Right cardiac atrium (tissue), 5 donors: Measurements from ENCODE around the gene SHISA9. TPM values are rescaled to one million over a fixed set of nuclear protein-coding genes. Genes with fewer than 3 reads are reported as not detected.
"Not testable (repeated sequence)": the region's sequence is repeated elsewhere in the genome, so short reads cannot be mapped to it uniquely, and the experiment has no call there.

ENCODE experiments used
- ATAC-seq, 2 donors: fragments of 200-7000 bp; cut with Tn5 transposase; one replicate each; pipeline versions ENCODE4 v1.8.0 to v1.9.1; 2020; ENCODE audit warnings: moderate library complexity in 2 of 2, mild to moderate bottlenecking in 1 of 2
- DNase-seq, 3 donors: peaks; one replicate each; pipeline ENCODE4 v3.0.0-alpha.2; 2020
- H3K27ac ChIP-seq: one replicate; pipeline ENCODE4 v1.5.1; 2013; ENCODE audit warnings: mild to moderate bottlenecking, low read length, control low read depth, moderate library complexity
- H3K27me3 ChIP-seq: one replicate; pipeline ENCODE4 v1.6.1; 2013; ENCODE audit not compliant: control insufficient read depth, insufficient read depth
- H3K4me1 ChIP-seq: one replicate; pipeline ENCODE4 v1.6.1; 2013; ENCODE audit warnings: low read length; ENCODE audit not compliant: control insufficient read depth, insufficient read depth
- H3K4me3 ChIP-seq: one replicate; pipeline ENCODE4 v1.5.1; 2013; ENCODE audit warnings: low read length, control low read depth
- H3K9me3 ChIP-seq: one replicate; pipeline ENCODE4 v1.6.1; 2013; ENCODE audit warnings: low read length; ENCODE audit not compliant: control insufficient read depth
- WGBS: extraction: QIAGEN DNeasy Blood & Tissue Kit; methylation state at CpG from one replicate; pipeline ENCODE4 v1.1.7; 2013; 5-methylcytosine and 5-hydroxymethylcytosine counted together
- intact Hi-C, 4 donors: fragments of 100-400 bp; cut with DNase I; formaldehyde crosslinking; loops; one replicate each; pipeline versions ENCODE4 v1.11.0 to v1.14.0; 2022 to 2023
- polyA plus RNA-seq: library from polyadenylated mRNA; stranded (reverse); fragments of 200-250 nt; gene quantifications from one replicate; pipeline ENCODE4 v1.2.3, GENCODE V29; 2013
- total RNA-seq, 4 donors: library from RNA; stranded (reverse); fragmentation: NEBNext Ultra II Directional; extraction: Animal tissue kit (Norgen Biotek cat#: 25700); gene quantifications; one replicate each; pipeline ENCODE4 v1.2.1, GENCODE V29; 2021
- donor health status: healthy with polysubstance abuse.
- donor health status: DM: no; HTN: yes; CAD: no.
- donor health status: DM: no; HTN: no; CAD: no.
- donor health status: DM: no; HTN: yes; CAD: no; lungs with severe emphysema.
- donor health status: DM: yes; HTN: yes; CAD: no.

Gene SHISA9
- total and polyA plus RNA-seq, 5 donors, result 0.28 to 1.8 (median 0.47) TPM

DNA sequence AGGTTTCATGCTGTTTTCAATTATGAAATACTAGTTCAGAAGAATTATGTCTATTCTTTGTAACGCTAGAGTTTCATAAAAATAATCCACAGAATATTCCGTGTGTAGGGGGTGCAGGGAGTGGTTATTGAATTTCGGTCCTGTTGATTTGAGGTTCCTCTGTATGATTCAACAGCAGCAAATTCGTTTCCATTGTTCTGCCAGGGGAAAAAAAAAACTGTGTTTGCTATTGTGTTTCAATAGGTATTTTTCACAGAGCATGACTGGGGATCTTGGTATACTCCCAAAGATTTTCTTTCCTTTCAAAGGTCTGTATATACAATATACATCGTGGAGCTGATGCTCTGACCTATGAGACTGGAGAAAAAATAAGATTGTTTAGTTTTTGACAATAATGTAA, 15.8 kb downstream of the SHISA9 start:
- WGBS, result 68% methylated on average over 5 of the region's 5 CpGs
- H3K27ac ChIP-seq, result no peak overlapping the region
- ATAC-seq, result no peak
- peaks cover 1% of the 10 kb centered on the region for H3K27me3 ChIP-seq
- no peaks in the 10 kb centered on the region for H3K4me1 ChIP-seq
- intact Hi-C loops, result no loop called here
- DNase-seq, result no peak
- no peaks in the 10 kb centered on the region for H3K9me3 ChIP-seq
- H3K4me3 ChIP-seq, result no peak overlapping the region

DNA sequence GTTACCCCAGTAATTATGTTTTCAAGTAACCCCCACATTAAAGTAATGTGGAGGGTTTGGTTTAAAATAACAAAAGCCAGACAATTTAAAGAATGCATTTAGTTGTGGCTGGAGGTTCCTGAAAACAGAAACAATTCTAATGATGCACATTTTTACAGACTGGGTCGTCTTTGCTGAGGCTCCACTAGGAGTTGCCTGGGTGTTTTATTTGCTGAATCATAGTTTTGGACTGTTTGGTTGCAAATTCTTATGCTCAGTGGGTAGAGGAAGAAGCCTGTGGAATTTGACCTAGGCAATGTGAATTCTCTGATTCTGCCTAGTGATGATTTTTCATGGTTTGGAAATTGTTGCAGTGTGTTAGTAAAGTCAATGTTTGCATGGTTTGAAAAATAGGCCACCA, 16.3 kb downstream of the SHISA9 start:
- WGBS, result 35% methylated on average over 1 of the region's 1 CpG

DNA sequence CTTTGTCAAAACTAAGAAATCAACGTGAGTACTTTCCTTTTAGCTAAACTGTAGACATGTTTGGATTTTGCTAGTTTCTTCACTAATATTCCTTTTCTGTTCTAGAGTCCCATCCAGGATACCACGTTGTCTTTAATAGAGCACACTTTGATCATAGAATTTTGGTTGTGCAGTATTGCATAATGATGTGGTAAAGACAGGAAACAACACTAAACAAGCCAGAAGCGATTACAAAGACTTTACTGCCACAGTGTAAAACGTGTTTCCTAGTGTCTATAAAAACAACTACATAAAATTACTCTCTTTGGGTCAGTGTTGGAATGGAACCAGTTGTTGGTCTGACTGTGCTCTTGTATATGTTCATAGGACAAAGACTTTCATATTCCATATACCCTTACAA, 19.3 kb downstream of the SHISA9 start:
- H3K9me3 ChIP-seq, result no peaks in the 10 kb centered on the region
- peaks cover 2% of the 10 kb centered on the region for H3K27me3 ChIP-seq
- whole genome bisulfite sequencing, result 54% methylated on average over 4 of the region's 4 CpGs
- ATAC-seq (no peak), DNase-seq (no peak)
- intact Hi-C loops, result no loop called here
- H3K4me1 ChIP-seq, result no peaks in the 10 kb centered on the region
- H3K4me3 ChIP-seq, result no peak overlapping the region
- H3K27ac ChIP-seq, result no peak overlapping the region

More for the DNA sequence above, 16.3 kb downstream of the SHISA9 start:
- Histone ChIP-seq H3K27me3 (peaks cover 2% of the 10 kb centered on the region), H3K9me3 (no peaks in the 10 kb centered on the region), H3K27ac (no peak overlapping the region), H3K4me3 (no peak overlapping the region), H3K4me1 (no peaks in the 10 kb centered on the region)
- DNase-seq (no peak), ATAC-seq (no peak)
- intact Hi-C loops, result no loop called here

DNA sequence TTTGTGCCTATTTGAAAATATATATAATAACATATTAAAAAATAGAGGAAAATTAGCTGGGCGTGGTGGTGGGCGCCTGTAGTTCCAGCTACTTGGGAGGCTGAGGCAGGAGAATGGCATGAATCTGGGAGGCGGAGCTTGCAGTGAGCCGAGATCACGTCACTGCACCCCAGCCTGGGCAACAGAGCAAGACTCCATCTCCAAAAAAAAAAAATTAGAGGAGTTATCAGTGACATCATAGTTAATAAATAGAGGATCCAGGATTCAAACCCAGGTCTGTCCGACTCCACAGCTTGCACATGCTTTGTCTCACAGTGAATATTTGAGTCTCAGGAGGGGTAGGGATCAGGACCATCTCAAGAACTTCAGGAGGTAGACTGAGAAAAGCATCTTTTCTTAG, 22.2 kb downstream of the SHISA9 start:
- H3K4me3 ChIP-seq, result not testable (repeated sequence)

DNA sequence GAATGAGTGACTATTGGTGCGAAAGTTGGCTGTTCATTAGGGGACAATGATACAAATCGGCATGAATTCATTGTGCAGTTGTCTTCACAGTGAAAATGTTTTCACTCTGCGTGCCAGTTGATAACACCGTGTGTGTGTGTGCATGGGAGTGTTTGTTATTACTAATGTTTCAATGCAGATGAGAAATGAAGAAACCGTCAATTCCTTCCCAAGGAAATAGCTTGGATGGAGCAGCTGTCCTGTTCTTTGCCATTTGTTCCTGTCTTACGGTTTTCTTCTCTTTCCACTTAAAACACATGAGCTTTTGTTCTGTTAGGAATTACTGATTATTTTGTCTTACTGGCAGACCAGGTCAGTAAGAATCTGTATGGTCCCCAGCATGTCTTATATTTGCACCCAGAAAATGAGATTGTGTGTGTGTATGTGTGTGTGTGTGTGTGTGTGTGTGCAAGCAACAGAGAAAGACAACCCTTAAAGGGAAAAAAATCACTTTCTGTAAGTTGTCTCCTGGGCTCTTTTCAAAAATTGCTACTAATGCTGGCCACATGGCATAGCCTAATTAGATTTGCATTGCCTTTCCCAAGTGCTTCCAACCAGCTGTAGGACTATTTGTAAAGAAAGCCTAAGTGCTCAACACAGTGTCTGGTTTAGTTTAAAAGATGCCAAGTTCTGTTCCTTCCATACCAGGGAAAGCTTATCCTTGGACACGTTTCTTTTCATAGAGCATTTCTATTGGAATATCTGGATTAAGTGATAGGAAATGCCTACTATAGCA, 23.8 kb downstream of the SHISA9 start:
- Histone ChIP-seq H3K27ac (no peak overlapping the region), H3K4me3 (no peak overlapping the region), H3K4me1 (no peaks in the 10 kb centered on the region), H3K27me3 (peaks cover 2% of the 10 kb centered on the region), H3K9me3 (no peaks in the 10 kb centered on the region)
- no peak for ATAC-seq
- WGBS, result 68% methylated on average over 7 of the region's 7 CpGs
- no peak for DNase-seq
- intact Hi-C loops, result no loop called here

More for the DNA sequence above, 22.2 kb downstream of the SHISA9 start:
- H3K4me1 ChIP-seq, intact Hi-C loops, H3K9me3 ChIP-seq, H3K27me3 ChIP-seq, ATAC-seq, DNase-seq, H3K27ac ChIP-seq: not testable (repeated sequence)
- 84% methylated on average over 6 of the region's 6 CpGs for WGBS

DNA sequence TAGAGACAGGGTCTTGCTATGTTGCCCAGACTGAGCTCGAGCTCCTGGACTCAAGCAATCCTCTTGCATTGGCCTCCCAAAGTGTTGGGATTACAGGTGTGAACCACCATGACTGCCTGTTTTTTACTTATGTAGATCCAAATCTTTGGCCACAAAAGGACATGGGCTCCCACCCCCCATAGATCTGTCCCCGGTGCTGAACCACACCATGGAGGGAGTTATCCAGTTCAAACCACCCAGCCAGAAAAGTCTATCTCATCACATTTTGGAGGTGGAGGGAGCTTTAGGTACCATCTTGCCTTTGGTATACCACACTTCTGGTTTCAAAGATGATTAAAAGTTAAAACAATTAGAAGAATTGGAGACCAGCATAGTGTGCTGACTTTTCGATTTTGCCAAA, 26.2 kb downstream of the SHISA9 start:
- H3K27ac ChIP-seq, result no peak overlapping the region
- H3K27me3 ChIP-seq, result no peaks in the 10 kb centered on the region
- ATAC-seq, result no peak
- no peaks in the 10 kb centered on the region for H3K4me1 ChIP-seq
- intact Hi-C loops, result no loop called here
- no peak overlapping the region for H3K4me3 ChIP-seq
- WGBS, result 74% methylated on average over 3 of the region's 3 CpGs
- no peaks in the 10 kb centered on the region for H3K9me3 ChIP-seq
- DNase-seq, result no peak

DNA sequence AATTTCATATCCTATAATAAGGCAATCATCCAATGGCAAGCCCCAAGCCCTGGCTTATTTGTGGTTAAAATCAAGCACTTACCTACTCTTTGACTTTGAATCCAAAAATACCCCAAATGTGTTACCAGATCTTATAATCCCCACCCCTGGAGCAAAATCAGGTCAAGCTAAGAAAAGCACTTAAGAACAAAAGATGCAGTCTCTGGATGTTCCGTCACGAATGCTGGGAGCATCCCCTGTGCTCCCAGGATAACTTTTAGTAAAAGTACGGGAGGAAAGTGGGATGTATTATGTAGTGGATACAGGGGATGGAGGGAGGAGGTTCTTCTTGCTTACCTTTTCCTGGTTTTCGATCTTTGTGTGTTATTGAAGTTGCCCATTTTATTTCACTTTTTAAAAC, 29.5 kb downstream of the SHISA9 start:
- ATAC-seq (no peak), DNase-seq (no peak)
- Histone ChIP-seq H3K4me3 (no peak overlapping the region), H3K27ac (no peak overlapping the region), H3K9me3 (no peaks in the 10 kb centered on the region), H3K27me3 (no peaks in the 10 kb centered on the region), H3K4me1 (no peaks in the 10 kb centered on the region)
- intact Hi-C loops, result no loop called here
- 78% methylated on average over 4 of the region's 4 CpGs for WGBS

DNA sequence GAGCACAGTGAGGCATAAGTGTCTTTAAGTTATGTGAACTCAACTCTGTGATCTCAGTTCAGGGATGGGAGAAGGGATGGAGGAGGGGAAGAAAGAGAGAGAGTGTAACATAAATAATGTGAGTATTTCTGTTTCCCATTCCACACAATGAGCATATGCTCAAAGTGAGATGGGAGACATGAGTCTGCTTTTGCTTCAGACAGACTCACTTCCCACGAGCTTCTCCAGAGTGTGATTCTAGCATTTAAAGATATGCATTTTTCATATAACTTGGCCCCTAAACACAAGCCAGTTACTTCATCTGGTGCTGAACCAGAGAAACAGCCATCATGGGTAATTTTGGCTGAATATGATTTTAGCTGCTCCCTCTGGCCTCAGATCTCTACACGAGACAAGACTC, 35.0 kb downstream of the SHISA9 start:
- H3K27ac ChIP-seq, result no peak overlapping the region
- no peak for DNase-seq
- H3K9me3 ChIP-seq, result no peaks in the 10 kb centered on the region
- H3K27me3 ChIP-seq, result no peaks in the 10 kb centered on the region
- WGBS, result 58% methylated on average over 2 of the region's 2 CpGs
- no peak for ATAC-seq
- no peaks in the 10 kb centered on the region for H3K4me1 ChIP-seq
- intact Hi-C loops, result no loop called here
- H3K4me3 ChIP-seq, result no peak overlapping the region

DNA sequence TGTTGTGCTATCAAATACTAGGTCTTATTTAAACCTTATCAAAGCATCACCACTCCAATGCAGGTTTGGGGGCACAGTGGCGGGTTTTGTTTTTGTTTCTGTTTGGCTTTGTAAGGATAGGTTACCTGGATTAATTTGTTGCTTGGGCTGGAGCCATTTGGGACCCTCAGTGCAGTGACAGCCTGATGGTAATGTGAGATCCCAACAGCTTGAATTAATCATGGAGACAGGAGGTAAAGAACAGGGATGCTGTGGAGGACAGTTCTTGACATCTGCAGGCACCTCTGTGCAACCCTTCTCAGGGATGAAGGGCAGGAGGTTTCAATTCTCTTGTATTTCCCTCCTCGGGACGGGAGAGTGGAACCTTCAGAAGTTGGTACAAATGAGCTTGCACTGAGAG, 40.5 kb downstream of the SHISA9 start:
- no peaks in the 10 kb centered on the region for H3K9me3 ChIP-seq
- ATAC-seq (no peak), DNase-seq (no peak)
- H3K4me1 ChIP-seq, result no peaks in the 10 kb centered on the region
- H3K27ac ChIP-seq, result no peak overlapping the region
- H3K27me3 ChIP-seq, result no peaks in the 10 kb centered on the region
- H3K4me3 ChIP-seq, result no peak overlapping the region
- 73% methylated on average over 3 of the region's 3 CpGs for WGBS
- intact Hi-C loops, result no loop called here

DNA sequence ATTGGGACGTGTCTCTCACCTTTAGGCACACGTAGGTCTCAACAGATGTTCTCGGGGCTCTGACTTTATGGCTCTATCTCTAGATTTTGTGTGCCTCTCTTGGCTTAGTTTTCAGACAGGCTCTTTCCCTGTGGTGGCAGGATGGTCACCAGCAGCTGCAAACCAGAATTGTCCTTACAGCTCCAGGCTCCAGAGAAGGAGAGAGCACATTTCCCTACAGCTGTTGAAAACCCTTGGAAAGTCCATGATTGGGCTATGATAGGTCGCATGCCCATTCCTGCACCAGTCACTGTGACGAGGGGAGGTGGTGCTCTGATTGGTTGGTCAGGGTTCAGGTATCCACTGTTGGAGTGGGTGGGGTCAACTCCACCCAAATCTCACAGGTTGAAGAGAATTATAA, 41.5 kb downstream of the SHISA9 start:
- Histone ChIP-seq H3K27me3 (no peaks in the 10 kb centered on the region), H3K4me1 (no peaks in the 10 kb centered on the region), H3K27ac (no peak overlapping the region), H3K9me3 (no peaks in the 10 kb centered on the region), H3K4me3 (no peak overlapping the region)
- 64% methylated on average over 5 of the region's 5 CpGs for WGBS
- DNase-seq (no peak), ATAC-seq (no peak)
- intact Hi-C loops, result no loop called here

DNA sequence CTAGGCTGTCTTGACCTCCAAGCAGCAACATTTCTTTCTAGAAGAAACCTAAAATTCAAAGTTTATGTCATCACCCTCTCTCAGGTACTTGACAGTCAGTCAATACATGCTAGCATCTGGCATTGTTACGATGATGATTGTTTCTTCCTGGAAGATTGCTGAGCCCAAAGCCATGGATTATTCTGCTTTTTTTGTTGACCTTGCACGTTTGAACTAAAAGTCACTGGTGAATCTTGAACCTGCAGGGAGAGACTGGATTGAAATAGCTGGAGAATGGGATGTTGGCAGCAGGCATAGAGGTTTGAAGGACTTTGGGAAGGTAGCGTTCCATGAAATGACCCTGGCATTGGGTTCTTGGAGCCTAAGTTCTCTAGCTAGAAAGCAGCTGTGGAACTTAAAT, 42.9 kb downstream of the SHISA9 start:
- no peaks in the 10 kb centered on the region for H3K9me3 ChIP-seq
- no peak overlapping the region for H3K4me3 ChIP-seq
- intact Hi-C loops, result no loop called here
- H3K27me3 ChIP-seq, result no peaks in the 10 kb centered on the region
- DNase-seq, result no peak
- no peak overlapping the region for H3K27ac ChIP-seq
- no peak for ATAC-seq
- H3K4me1 ChIP-seq, result no peaks in the 10 kb centered on the region
- 67% methylated on average over 3 of the region's 3 CpGs for WGBS

DNA sequence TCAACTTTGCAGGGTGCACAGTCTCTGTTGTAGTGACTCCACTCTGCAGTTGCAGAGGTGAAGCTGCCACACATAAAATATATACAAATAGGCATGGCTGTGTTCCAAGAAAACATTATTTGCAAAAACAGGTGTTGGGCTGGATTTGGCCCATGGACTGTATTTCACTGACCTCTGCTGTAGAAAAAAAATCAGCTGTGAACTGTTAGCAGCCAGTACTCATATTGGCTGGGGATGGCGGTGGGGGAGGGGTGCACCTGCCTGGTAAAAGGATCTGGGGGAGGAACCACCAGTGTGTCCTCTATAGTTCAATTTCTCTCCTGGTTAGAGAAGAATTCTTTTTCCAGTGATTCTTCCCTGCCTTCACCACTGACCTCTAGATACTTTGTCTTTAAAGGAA, 50.0 kb downstream of the SHISA9 start:
- no peaks in the 10 kb centered on the region for H3K9me3 ChIP-seq
- H3K27ac ChIP-seq, result no peak overlapping the region
- H3K27me3 ChIP-seq, result no peaks in the 10 kb centered on the region
- 91% methylated on average over 1 of the region's 1 CpG for WGBS
- no peaks in the 10 kb centered on the region for H3K4me1 ChIP-seq
- ATAC-seq (no peak), DNase-seq (no peak)
- H3K4me3 ChIP-seq, result no peak overlapping the region
- intact Hi-C loops, result no loop called here
